IPS DF 6.9 (cell line): Measurements from ENCODE around the gene BACE2.
"Not testable (repeated sequence)": the region's sequence is repeated elsewhere in the genome, so short reads cannot be mapped to it uniquely, and the experiment has no call there.

Experiments
- DNase-seq: peaks from one replicate; pipeline ENCODE4 v3.0.0-alpha.2; 2013; ENCODE audit warnings: low read depth, low spot score
- H3K27ac ChIP-seq: one replicate; pipeline ENCODE4 v1.5.1; 2013; ENCODE audit warnings: low read length, control low read depth
- H3K27me3 ChIP-seq: 2 replicates; pipeline ENCODE4 v1.6.1; 2013; ENCODE audit warnings: mild to moderate bottlenecking, low read length; ENCODE audit not compliant: control insufficient read depth, insufficient read depth
- H3K36me3 ChIP-seq: 2 replicates; pipeline ENCODE4 v1.6.1; 2013; ENCODE audit warnings: low read length; ENCODE audit not compliant: control insufficient read depth, insufficient read depth
- H3K4me1 ChIP-seq: 2 replicates; pipeline ENCODE4 v1.6.1; 2013; ENCODE audit warnings: low read length; ENCODE audit not compliant: control insufficient read depth, insufficient read depth
- H3K4me3 ChIP-seq: 2 replicates; pipeline ENCODE4 v1.5.1; 2013; ENCODE audit warnings: mild to moderate bottlenecking, low read length
- H3K9me3 ChIP-seq: 2 replicates; pipeline ENCODE4 v1.6.1; 2013; ENCODE audit warnings: low read length, inconsistent platforms; ENCODE audit not compliant: control insufficient read depth, insufficient read depth
- WGBS: extraction: QIAGEN DNeasy Blood & Tissue Kit; methylation state at CpG from one replicate; pipeline ENCODE4 v1.1.7; 2013; ENCODE audit warnings: mixed read lengths, missing lambda C conversion rate; ENCODE audit not compliant: insufficient read length, insufficient coverage; 5-methylcytosine and 5-hydroxymethylcytosine counted together

BACE2 gene

DNA sequence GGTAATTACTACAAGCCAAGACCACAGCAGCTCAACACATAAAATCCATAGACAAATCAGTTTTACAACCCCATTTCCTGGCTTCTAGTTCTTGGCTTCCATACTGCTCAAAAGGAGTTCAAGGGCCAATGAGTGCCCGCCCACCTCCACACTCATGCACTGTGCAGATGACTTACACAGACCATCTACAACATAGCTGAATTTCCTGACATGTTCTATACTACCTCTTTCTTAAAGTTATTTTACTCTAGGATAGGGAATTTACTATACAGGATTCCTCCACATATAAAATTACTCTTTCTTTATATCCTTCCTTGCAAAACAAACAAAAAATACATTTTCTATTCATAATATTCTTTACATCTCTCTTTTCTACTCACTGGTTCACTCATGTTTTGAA is 14.6 kb downstream of the BACE2 start:
- no CpG with 5 or more reads among the region's 1 CpG for WGBS
- Histone ChIP-seq H3K36me3 (no peaks in the 10 kb centered on the region), H3K9me3 (no peaks in the 10 kb centered on the region), H3K27ac (no peak overlapping the region), H3K4me1 (peaks cover 3% of the 10 kb centered on the region; the same call in 1 of the 2 replicates), H3K4me3 (no peak overlapping the region), H3K27me3 (no peaks in the 10 kb centered on the region)
- DNase-seq: no peak

DNA sequence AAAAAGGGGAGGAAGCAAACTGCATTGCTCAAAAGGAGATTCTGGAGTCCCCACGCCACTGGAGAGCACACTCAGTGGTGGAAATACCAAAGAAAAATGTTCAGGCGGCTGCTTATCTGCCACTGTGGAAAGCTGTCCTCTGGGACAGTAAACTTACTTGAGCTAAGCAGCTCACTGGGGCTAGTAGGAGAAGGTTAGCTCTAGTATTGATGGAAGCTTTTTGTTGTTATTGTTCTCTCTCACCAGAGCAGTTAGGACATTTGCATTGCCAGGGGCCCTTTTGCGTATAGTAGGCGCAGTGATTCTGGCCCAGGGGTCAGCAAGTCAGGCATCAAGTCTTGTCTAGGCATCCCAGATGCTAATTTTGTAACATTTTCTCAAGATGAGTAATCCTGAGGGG is 15.6 kb downstream of the BACE2 start:
- Histone ChIP-seq H3K27me3 (no peaks in the 10 kb centered on the region), H3K4me1 (peaks cover 3% of the 10 kb centered on the region; the same call in 1 of the 2 replicates), H3K36me3 (no peaks in the 10 kb centered on the region), H3K4me3 (no peak overlapping the region), H3K27ac (no peak overlapping the region), H3K9me3 (no peaks in the 10 kb centered on the region)
- DNase-seq: no peak
- WGBS: no CpG with 5 or more reads among the region's 4 CpGs

DNA sequence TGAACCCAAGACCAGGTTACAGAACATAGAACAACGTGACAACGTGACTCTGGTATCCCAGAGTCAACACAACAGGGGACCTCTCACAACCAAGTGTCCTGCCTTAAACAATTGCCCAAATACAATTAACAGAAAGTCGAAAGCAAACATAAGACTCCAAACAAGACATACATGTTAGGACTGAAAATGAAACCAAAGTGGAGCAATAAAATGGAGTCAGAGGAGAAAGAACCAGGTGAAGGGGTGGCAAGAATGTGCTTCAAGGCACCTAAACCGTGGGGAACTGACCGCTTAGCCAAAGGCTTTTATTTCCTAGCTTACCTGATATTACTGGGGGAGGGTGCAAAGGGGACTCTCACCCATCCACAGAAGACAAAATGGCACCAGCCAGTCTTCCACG is 17.8 kb downstream of the BACE2 start:
- Histone ChIP-seq H3K9me3 (no peaks in the 10 kb centered on the region), H3K27ac (no peak overlapping the region), H3K4me1 (no peaks in the 10 kb centered on the region; the same call in 1 of the 2 replicates), H3K36me3 (no peaks in the 10 kb centered on the region), H3K27me3 (no peaks in the 10 kb centered on the region), H3K4me3 (no peak overlapping the region)
- WGBS: no CpG with 5 or more reads among the region's 6 CpGs
- DNase-seq: no peak

DNA sequence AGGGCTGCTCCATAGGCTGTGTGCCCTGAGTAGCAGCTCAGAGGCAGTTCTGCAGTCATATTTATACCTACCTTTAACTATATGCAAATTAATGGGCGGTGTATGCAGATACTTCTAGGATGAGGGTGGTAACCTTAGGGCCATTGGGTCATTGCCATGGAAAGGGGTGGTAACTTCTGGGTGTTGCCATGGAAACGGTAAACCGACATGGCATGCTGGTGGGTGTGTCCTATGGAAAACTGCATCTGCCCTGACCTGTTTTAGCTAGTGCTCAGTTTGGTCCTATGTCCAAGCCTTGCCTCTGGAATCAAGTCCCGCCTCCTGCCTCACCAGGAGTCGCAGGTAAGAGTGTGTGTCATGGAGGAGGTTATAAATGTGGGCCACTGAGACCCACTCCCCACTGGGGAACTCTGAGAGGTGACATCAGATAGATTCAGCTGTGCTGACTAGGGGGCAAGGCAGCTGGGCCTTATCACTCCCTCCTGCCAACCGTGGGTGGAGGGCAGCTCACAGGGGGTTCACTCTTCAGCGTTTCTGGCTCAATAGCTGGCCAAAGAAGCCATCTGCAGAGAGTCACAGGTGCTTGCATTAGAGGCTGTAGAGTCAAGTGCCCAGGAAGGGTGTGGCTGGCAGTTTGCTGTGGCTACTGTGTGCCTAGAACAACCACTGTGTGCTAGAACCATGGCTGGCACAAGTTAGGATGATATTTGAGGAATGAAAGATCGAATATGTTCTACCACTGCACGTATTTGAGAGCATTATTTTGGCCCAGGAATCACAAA is 19.0 kb downstream of the BACE2 start:
- Histone ChIP-seq H3K4me3 (no peak overlapping the region), H3K4me1 (no peaks in the 10 kb centered on the region; the same call in 1 of the 2 replicates), H3K9me3 (no peaks in the 10 kb centered on the region), H3K36me3 (no peaks in the 10 kb centered on the region), H3K27ac (no peak overlapping the region), H3K27me3 (no peaks in the 10 kb centered on the region)
- DNase-seq: no peak
- no CpG with 5 or more reads among the region's 9 CpGs for WGBS

DNA sequence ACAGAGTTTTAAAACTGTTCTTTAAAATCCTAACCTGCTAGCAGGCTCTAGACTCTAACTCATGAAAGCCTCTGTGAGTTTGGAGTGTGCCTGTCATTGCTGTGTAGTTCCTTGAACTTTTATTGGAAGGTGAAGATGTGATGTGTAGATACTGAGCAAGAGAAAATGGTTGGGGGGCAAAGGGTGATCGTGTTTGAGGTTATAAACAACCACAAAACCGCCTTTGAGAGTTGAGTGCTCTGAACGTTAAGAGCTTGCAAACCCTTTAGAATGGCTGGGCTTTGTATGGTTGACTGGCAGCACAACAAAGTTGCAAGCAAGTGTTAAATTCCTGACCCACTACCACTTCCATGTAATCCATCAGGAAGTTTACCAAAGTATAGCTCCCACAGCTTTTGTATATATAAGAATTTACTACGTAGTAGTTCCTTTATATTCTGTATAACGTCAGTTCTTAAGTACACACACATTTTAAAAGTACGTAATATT is 19.6 kb downstream of the BACE2 start:
- H3K4me1 ChIP-seq: no peaks in the 10 kb centered on the region; the same call in 1 of the 2 replicates
- DNase-seq: no peak
- no peaks in the 10 kb centered on the region for H3K36me3 ChIP-seq
- H3K4me3 ChIP-seq: no peak overlapping the region
- WGBS: no CpG with 5 or more reads among the region's 6 CpGs
- H3K9me3 ChIP-seq: no peaks in the 10 kb centered on the region
- no peaks in the 10 kb centered on the region for H3K27me3 ChIP-seq
- H3K27ac ChIP-seq: no peak overlapping the region

DNA sequence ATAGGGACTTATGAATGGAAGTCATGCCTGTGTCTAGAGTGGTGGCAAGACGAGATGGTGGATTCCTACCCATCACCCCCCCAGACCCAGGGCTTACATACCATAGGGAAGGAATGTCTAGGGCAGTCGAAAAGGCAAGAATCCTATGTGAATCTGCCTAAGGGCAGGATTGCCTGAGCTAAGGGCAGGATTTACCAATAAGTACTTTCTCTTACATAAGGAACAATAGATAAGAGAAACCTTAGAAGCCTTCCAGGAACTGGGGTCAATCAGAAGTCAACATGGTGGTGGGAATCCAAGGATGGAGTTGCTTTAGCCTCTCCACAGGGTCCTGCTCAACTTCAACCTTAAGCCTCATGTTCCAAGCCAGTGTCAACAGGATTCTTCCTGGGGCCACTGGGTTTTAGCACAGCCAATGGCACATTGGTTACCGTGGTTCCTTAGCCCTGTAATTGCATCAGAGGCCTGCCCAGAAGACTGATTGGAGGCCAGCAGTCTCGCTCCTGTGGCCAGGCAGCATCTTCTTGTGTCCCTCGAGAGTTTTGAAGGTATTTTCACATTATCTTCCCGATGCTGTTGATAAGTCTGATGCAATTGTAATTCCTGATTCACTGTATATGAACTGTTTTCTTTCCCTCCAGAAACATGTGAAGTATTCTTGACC is 20.7 kb downstream of the BACE2 start:
- WGBS: no CpG with 5 or more reads among the region's 6 CpGs
- DNase-seq: no peak
- Histone ChIP-seq H3K9me3 (no peaks in the 10 kb centered on the region), H3K4me1 (no peaks in the 10 kb centered on the region; the same call in 1 of the 2 replicates), H3K4me3 (no peak overlapping the region), H3K27ac (no peak overlapping the region), H3K36me3 (no peaks in the 10 kb centered on the region), H3K27me3 (no peaks in the 10 kb centered on the region)

DNA sequence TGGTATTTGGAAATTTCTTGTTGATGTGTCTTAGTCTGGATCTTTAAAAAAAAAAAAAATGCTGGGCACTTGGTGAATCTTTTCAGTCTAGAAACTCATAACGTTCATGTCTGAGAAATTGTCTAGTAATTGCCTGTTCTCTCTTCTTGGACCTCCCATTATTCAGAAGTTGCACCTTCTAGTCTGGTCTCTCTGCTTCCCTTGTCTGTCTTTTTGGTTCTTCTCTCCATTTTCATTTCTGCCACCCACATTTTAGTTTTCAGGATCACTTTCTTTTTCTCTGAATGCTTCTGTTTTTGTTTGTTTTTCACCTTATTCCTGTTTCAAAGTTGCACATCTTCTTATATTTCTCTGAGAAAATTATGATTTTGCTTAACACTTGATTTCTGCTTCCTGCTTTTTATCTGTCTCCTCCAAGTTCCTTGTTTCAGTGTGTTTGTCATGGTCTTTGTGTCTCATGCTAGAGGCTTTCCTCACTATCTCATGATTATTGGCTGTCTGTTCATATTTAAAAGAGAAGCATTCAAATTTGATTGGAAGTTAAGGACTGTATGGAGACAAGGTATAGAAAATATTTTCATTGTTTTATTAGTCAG is 21.3 kb downstream of the BACE2 start:
- Histone ChIP-seq H3K4me1 (no peaks in the 10 kb centered on the region; the same call in 1 of the 2 replicates), H3K27me3 (no peaks in the 10 kb centered on the region), H3K9me3 (no peaks in the 10 kb centered on the region), H3K27ac (no peak overlapping the region), H3K4me3 (no peak overlapping the region), H3K36me3 (no peaks in the 10 kb centered on the region)
- no peak for DNase-seq
- no CpG with 5 or more reads among the region's 1 CpG for WGBS

DNA sequence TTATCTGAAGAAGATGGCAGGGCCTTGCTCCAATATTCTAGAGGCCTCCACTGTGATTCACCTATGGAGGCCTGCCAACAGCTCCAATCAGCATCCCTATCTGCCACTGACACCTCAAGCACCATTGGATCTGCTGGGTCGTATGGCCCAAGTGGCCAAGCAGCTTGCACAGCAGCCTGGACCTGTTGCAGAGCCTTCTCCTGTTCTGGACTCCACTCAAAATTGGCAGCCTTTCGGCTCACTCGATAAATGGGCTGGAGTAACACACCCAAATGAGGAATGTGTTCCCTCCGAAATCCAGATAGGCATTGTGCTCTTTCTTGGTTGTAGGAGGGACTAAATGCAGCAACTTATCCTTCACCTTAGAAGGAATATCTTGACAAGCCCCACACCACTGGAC is 24.6 kb downstream of the BACE2 start:
- not testable (repeated sequence) for H3K27me3 ChIP-seq, H3K27ac ChIP-seq, H3K4me3 ChIP-seq, H3K4me1 ChIP-seq, DNase-seq, H3K36me3 ChIP-seq, H3K9me3 ChIP-seq
- WGBS: no CpG with 5 or more reads among the region's 4 CpGs

DNA sequence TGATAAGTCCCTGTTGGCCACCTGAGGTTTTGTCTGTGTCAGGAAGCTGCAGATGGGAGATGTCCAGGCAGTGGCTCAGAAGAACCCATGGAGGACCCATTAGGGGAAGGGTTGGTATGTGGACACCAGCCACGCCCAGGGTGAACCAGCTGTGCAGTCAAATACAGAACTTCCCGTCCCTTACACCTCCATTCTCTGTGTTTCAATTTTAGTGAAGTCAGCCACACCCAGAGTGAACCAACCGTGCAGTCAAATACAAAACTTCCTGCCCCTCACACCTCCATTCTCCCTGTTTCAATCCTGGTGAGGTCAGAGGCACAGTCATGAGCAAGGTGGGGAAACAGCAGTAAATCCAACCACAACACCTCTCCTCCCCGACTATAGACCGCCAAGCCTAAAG is 27.4 kb downstream of the BACE2 start:
- Histone ChIP-seq H3K9me3 (no peaks in the 10 kb centered on the region), H3K36me3 (no peaks in the 10 kb centered on the region), H3K4me3 (no peak overlapping the region), H3K27ac (no peak overlapping the region), H3K4me1 (no peaks in the 10 kb centered on the region), H3K27me3 (no peaks in the 10 kb centered on the region)
- no peak for DNase-seq
- WGBS: no CpG with 5 or more reads among the region's 5 CpGs

DNA sequence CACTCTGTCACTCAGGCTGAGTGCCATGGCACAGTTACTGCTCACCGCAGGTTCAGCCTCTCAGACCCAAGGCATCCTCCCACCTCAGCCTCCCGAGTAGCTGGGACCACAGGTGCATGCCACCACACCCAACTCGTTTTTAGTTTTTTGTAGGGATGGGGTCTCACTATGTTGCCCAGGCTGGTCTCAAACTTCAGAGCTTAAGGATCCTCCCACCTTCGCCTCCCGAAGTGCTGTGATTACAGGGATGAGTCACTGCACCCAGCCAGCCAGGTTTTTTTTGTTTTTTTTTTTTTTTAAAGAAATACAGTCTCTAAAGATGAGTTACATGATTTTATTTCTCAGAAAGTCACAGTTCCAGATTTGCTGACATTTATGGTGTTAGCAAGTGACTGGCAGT is 29.0 kb downstream of the BACE2 start:
- H3K27me3 ChIP-seq: no peaks in the 10 kb centered on the region
- no CpG with 5 or more reads among the region's 5 CpGs for WGBS
- H3K9me3 ChIP-seq: no peaks in the 10 kb centered on the region

More for the DNA sequence above, 29.0 kb downstream of the BACE2 start:
- Histone ChIP-seq H3K36me3 (no peaks in the 10 kb centered on the region), H3K4me3 (no peak overlapping the region), H3K27ac (no peak overlapping the region), H3K4me1 (no peaks in the 10 kb centered on the region)
- no peak for DNase-seq
